Measurements from ENCODE around the gene RHBDD2. TPM values are rescaled to one million over a fixed set of nuclear protein-coding genes. Genes with fewer than 3 reads are reported as not detected.
A peak's percentile ranks its signal among the peaks of the same experiment; 100 is the strongest.
"Not testable (repeated sequence)": the region's sequence is repeated elsewhere in the genome, so short reads cannot be mapped to it uniquely, and the experiment has no call there.

The RHBDD2 gene
- total RNA-seq, 1 donor from 2014 or later, result 17.9 TPM

DNA sequence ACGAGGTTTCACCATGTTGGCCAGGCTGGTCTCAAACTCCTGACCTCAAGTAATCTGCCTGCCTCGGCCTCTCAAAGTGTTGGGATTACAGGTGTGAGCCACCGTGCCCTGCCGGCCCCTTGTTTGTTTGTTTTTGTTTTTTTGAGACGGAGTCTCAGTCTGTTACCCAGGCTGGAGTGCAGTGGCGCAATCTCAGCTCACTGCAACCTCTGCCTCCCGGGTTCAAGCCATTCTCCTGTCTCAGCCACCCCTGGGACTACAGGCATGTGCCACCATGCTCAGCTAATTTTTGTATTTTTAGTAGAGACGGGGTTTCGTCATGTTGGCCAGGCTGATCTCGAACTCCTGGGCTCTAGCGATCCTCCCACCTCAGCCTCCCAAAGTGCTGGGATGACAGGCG lies 32.4 kb downstream of the RHBDD2 start:
- not testable (repeated sequence) for ATAC-seq, DNase-seq
- intact Hi-C loops (cut with micrococcal nuclease), result loop anchor here (5.0 kb wide), 1 partner anchor 34 kb away; the partner anchor contains the start of gene RHBDD2

DNA sequence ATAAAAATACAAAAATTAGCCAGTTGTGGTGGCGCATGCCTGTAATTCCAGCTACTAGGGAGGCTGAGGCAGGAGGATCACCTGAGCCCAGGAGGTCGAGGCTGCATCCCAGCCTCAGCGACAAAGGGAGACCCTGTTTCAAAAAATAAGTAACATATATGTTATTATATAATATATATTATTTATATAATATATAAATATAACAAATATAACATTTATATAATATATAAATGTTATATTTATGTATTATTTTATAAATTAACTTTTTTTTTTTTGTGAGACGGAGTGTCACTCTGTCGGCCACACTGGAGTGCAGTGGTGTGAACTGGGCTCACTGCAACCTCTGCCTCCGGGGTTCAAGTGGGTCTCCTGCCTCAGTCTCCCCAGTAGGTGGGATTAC lies 34.6 kb downstream of the RHBDD2 start:
- ATAC-seq, result no peak
- intact Hi-C loops (cut with micrococcal nuclease), result loop anchor here (5.0 kb wide), 1 partner anchor 36 kb away; the partner anchor contains the start of gene RHBDD2
- no peak for DNase-seq

GRCh38 chr7:75914169-75914654 lies 35.4 kb downstream of the RHBDD2 start:
- DNase-seq (no peak), ATAC-seq (no peak)
- intact Hi-C loops (cut with micrococcal nuclease), result loop anchor here (5.0 kb wide), 1 partner anchor 37 kb away; the partner anchor contains the start of gene RHBDD2

GRCh38 chr7:75914655-75915415 lies 36.0 kb downstream of the RHBDD2 start, which contains the start of gene POR:
Gene POR (plus strand): TSS chr7:75915155. CDS start chr7:75954002, 38,847 bp downstream.
- ATAC-seq, result peak; percentile 99
- peak; percentile 97 for DNase-seq
- intact Hi-C loops (cut with micrococcal nuclease), result loop anchor here (5.0 kb wide), 2 partner anchors 37 to 38 kb away; partner anchors contain the start of gene RHBDD2

DNA sequence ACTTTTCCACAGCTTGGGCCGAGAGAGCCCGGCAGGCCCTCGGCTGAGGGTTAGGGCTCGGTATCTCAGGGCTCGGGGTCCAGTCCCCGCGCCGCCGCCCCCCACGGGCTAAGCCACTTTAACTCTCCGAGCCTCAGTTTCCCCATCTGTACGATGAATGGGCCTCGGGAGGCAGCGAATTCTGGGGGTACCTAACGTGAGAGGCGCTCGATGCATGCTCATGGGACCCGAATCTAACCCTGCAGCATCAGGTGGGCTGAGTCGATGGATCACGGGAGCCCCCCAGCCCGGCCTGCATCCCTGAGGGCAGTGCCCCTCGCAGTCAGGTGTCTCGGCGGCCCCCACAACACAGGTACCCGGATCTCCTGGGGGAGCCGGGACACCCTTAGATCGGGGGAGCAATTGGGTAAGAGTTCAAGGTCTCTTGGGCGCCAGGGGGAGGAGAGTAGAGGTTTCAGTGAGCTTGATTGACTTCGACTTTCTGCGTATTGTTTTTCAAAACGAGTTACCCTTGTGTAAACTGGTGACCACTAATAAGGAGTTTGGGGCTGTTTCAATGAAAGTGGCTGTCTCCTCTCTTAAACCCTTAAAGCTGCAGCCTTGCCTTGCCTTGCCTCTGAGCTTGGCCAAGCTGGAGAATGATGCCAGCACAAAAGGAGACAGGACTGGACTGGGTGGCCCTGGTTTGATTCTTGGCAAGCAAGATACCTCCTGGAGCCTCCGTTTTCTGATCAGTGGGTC lies 36.8 kb downstream of the RHBDD2 start:
- intact Hi-C loops (cut with micrococcal nuclease), result loop anchor here (5.0 kb wide), 1 partner anchor 37 kb away; no protein-coding TSS in a partner anchor
- DNase-seq, result peak; percentile 46

DNA sequence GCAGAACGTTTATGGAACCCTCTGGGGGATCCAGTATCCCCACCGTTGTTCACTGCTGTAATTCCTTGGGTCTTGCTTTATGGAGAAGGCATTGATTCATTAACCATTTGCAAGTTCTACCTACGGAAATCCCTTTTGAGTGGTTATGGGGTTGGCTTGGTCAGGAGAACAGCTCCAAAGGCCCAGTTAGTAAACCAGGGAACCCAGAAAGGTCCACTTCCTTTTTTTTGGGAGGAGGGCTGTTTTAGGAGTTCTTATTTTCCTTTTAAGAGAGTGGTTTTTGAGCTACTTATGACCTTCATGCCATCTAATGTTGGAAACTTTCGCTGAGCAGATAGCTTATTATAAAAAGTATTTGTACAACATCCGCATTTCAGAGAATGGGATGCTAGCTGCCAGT lies 37.4 kb downstream of the RHBDD2 start:
- intact Hi-C loops (cut with micrococcal nuclease), result loop anchor here (5.0 kb wide), 1 partner anchor 36 kb away; no protein-coding TSS in a partner anchor
- no peak for ATAC-seq
- DNase-seq, result no peak

More for the DNA sequence above, 36.8 kb downstream of the RHBDD2 start:
- peak; percentile 16 for ATAC-seq

GRCh38 chr7:75916685-75917634 lies 38.1 kb downstream of the RHBDD2 start:
- DNase-seq, result no peak
- intact Hi-C loops (cut with micrococcal nuclease), result loop anchor here (5.0 kb wide), 1 partner anchor 35 kb away; no protein-coding TSS in a partner anchor
- no peak for ATAC-seq

GRCh38 chr7:75920431-75921161 lies 41.8 kb downstream of the RHBDD2 start:
- ATAC-seq, result peak; percentile 75
- DNase-seq, result no peak
- intact Hi-C loops (cut with micrococcal nuclease), result no loop called here

- intact Hi-C loops (cut with micrococcal nuclease), result no loop called here
- DNase-seq, result no peak
- ATAC-seq, result no peak
These were observed 42.6 kb downstream of the RHBDD2 start for GRCh38 chr7:75921479-75921878.

DNA sequence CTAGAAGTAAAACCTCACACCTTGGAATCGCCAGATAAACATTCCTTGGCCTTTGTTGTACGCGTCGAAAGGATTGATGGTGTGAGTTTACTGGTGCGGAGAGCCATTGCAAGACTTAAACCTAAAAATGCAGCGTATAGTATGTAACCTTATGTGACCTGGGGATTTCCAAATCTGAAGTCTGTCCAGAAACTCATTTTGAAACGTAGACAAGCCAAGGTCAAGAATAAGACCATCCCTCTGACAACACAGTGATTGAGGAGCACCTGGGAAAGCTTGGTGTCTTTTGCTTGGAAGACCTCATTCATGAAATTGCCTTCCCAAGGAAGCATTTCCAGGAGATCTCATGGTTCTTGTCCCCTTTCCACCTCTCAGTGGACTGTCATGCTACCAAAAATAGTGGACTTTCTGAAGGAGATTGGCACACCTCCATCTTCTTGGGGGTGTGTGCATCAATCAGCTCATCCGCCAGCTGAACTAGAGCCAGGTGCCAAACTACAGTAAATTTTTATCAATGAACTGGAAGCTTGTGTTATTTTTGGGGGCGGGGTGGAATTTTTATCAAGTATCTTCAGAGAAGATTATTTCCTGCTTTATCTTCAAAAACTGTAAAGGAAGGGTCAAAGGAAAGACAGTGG lies 44.3 kb downstream of the RHBDD2 start:
- intact Hi-C loops (cut with micrococcal nuclease), result no loop called here
- DNase-seq, result no peak
- ATAC-seq, result no peak

- no peak for ATAC-seq
- no peak for DNase-seq
- intact Hi-C loops (cut with micrococcal nuclease), result no loop called here
These were observed 45.4 kb downstream of the RHBDD2 start for GRCh38 chr7:75924256-75924655.

DNA sequence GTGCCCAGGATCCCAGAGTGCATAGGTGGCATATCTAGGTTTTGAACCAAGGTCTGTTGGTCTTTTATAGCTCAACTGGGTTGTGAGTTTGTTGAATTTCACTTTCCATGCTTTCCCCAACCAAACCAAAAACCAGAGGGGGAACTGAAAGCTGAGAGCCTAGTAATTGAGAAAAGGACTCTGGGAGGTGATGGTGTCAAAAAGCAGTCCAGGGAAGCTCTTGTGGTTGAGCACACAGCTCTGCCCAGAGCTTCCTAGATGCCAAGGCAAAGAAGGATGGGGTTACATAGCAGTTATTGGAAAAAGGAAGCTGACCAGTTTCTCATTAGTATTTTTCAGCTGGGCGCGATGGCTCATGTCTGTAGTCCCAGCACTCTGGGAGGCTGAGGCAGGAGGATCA lies 46.1 kb downstream of the RHBDD2 start:
- intact Hi-C loops (cut with micrococcal nuclease), result no loop called here
- ATAC-seq (no peak), DNase-seq (no peak)

DNA sequence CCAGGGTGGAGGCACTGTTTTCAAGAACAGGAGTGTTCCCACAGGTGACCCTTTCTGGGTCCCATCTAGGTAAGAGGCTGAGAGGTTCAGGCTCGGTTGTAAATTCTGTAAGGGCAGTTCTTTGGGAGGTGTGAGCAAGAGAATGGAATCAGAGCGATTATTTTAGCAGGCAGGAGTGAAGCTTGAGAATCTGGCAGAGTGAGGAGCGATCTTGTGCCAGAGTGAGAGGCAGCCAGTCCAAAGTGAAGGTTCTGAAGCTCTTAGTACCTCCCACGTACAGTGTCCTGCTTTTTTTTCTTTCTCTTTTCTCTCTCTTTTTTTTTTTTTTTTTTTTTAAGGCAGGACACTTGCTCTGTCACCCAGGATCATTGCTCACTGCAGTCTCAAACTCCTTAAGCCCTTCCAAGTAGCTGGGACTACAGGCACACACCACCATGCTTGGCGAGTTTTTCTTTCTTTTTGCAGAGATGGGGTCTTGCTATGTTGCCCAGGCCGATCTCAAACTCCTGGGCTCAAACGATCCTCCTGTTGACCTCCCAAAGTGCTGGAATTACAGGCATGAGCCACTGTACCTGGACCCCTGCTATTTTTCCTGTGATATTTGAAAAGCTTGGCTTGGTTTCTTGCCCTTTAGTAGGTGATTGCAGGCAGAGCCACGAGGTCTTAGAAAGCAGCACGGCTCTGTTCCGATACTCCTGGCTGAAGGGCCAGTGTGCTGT lies 47.0 kb downstream of the RHBDD2 start:
- DNase-seq (no peak), ATAC-seq (peak; percentile 84)
- intact Hi-C loops (cut with micrococcal nuclease), result no loop called here

DNA sequence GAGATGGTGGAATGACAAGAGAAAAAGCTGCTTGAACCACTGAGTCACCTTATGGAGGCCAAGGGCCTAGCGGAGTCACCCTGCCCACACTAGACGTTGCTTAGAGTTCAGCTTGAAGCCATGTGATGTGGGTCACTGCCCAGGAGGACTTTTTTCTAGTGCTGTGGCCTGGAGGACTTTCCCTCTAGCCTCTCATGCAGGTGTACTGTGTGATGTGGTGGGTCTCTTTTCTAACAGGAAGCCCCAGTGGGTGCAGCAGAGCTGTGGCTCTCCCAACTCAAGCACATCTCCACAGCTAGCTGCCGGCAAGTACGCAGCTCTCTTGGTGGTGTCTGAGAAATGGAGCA lies 49.7 kb downstream of the RHBDD2 start:
- ATAC-seq, result no peak
- DNase-seq, result no peak
- intact Hi-C loops (cut with micrococcal nuclease), result no loop called here

- ATAC-seq (no peak), DNase-seq (no peak)
- intact Hi-C loops (cut with micrococcal nuclease), result no loop called here
These were observed 52.8 kb downstream of the RHBDD2 start for GRCh38 chr7:75931680-75932079.

DNA sequence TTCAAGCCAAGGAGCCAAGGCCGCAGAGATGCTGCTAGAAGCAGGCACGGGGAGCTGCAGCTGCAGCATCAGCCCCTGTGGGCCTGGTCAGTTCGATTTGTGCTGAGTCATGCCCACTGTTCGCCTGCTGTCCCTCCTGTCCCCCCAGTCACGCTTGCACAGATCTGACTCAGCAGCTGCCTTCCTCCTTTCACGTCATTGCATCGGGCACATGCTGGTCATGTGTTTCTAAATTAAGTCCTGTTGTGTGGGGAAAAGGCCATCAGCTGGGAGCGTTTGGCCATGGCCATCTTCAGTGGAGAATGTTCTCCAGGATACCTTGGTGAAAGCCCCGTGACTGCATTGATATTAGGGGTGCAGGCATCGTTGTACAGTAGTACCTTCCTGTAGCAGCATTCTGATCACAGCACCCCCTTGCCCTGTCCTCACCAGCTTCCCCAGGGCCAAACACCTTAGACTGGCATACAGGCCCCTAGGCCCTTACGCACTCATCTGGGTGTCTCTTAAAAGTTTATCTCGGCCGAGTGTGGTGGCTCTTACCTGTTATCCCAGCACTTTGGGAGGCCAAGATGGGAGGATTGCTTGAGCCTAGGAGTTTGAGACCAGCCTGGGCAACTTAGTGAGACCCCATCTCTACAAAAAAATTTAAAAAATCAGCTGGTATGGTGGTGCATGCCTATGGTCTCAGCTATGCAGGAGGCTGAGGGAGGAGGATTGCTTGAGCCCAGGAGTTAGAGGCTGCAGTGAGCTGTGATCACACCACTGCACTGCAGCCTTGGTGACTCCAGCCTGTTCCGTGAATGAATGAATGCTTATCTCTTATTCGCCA lies 59.3 kb downstream of the RHBDD2 start:
- DNase-seq (peak; percentile 67), ATAC-seq (peak; percentile 84)
- intact Hi-C loops (cut with micrococcal nuclease), result no loop called here
